Progenitor cell of endocrine pancreas (in vitro differentiated cells): ENCODE data around the gene LDB3. TPM values are rescaled to one million over a fixed set of nuclear protein-coding genes. Genes with fewer than 3 reads are reported as not detected.

ENCODE experiments used
- DNase-seq: peaks from one replicate; pipeline ENCODE4 v3.0.0; 2021; ENCODE audit warnings: low spot score; ENCODE audit not compliant: unreplicated experiment
- H3K27ac Mint-ChIP-seq: 2 replicates; pipeline ENCODE4 v1.8.0; 2021; ENCODE audit warnings: mild to moderate bottlenecking, moderate library complexity, mixed read lengths
- H3K27me3 Mint-ChIP-seq: 2 replicates; pipeline ENCODE4 v1.8.0; 2021; ENCODE audit warnings: mixed read lengths
- H3K36me3 Mint-ChIP-seq: 2 replicates; pipeline ENCODE4 v1.8.0; 2022; ENCODE audit warnings: mixed read lengths; ENCODE audit not compliant: insufficient read depth
- H3K4me1 Mint-ChIP-seq: 2 replicates; pipeline ENCODE4 v1.8.0; 2021; ENCODE audit warnings: low read depth, mixed read lengths
- H3K4me3 Mint-ChIP-seq: 2 replicates; pipeline ENCODE4 v1.8.0; 2021; ENCODE audit warnings: low read depth, mild to moderate bottlenecking, moderate library complexity, mixed read lengths
- H3K9me3 Mint-ChIP-seq: 2 replicates; pipeline ENCODE4 v1.8.0; 2021; ENCODE audit warnings: low read depth, mixed read lengths
- total RNA-seq: library from RNA; stranded (reverse); gene quantifications from 2 replicates; pipeline ENCODE4 v1.2.1, GENCODE V29; 2021
- TF ChIP-seq, protein P1 (sequence below): fragments of 200-600 bp; sonication (generic); IDR thresholded peaks from one replicate; pipeline ENCODE4 v1.5.0; 2021; ENCODE audit warnings: antibody characterized with exemption, mild to moderate bottlenecking; ENCODE audit not compliant: unreplicated experiment

The LDB3 gene
- total RNA-seq, 1 donor from 2014 or later = 0.26 TPM

DNA sequence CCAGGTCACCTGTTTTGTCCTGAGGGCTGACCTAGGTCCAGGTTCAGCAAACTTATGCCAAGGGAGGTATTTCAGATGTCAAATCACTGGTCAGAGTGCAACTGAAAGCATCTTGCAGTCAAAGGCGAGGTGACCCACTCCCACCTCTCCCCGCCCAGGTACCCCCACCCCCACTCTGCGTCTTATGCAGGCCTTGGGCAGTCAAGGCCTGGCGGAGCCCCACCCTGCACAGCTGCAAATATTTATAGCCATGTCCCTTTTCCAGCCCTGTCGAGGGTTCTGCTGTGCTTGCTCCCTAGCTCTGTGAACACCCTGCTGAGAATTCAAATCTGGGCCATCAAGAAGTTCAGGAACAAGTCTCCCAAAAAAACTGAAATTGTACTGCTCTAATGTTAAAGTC lies 47.5 kb downstream of the LDB3 start:
- no peak overlapping the region for H3K4me3 Mint-ChIP-seq
- H3K27ac Mint-ChIP-seq = no peak overlapping the region
- H3K9me3 Mint-ChIP-seq = no peaks in the 10 kb centered on the region
- peaks cover 10% of the 10 kb centered on the region for H3K4me1 Mint-ChIP-seq
- no peak for DNase-seq
- H3K36me3 Mint-ChIP-seq = no peaks in the 10 kb centered on the region
- H3K27me3 Mint-ChIP-seq = peaks cover 9% of the 10 kb centered on the region
- TF ChIP-seq, protein P1, sequence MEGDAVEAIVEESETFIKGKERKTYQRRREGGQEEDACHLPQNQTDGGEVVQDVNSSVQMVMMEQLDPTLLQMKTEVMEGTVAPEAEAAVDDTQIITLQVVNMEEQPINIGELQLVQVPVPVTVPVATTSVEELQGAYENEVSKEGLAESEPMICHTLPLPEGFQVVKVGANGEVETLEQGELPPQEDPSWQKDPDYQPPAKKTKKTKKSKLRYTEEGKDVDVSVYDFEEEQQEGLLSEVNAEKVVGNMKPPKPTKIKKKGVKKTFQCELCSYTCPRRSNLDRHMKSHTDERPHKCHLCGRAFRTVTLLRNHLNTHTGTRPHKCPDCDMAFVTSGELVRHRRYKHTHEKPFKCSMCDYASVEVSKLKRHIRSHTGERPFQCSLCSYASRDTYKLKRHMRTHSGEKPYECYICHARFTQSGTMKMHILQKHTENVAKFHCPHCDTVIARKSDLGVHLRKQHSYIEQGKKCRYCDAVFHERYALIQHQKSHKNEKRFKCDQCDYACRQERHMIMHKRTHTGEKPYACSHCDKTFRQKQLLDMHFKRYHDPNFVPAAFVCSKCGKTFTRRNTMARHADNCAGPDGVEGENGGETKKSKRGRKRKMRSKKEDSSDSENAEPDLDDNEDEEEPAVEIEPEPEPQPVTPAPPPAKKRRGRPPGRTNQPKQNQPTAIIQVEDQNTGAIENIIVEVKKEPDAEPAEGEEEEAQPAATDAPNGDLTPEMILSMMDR = no peak

DNA sequence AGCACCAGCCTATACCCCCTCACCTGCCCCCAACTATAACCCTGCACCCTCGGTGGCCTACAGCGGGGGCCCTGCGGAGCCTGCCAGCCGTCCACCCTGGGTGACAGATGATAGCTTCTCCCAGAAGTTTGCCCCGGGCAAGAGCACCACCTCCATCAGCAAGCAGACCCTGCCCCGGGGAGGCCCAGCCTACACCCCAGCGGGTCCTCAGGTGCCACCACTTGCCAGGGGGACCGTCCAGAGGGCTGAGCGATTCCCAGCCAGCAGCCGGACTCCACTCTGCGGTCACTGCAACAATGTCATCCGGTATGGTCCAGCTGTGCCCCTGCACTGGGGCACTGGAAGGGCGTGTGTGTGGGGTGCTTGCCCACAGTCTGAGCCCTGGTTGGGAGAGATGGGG lies 48.2 kb downstream of the LDB3 start:
- peaks cover 9% of the 10 kb centered on the region for H3K4me1 Mint-ChIP-seq
- no peaks in the 10 kb centered on the region for H3K9me3 Mint-ChIP-seq
- no peak for DNase-seq
- peaks cover 9% of the 10 kb centered on the region for H3K27me3 Mint-ChIP-seq
- no peak overlapping the region for H3K27ac Mint-ChIP-seq
- TF ChIP-seq, protein P1 = no peak
- H3K36me3 Mint-ChIP-seq = no peaks in the 10 kb centered on the region
- H3K4me3 Mint-ChIP-seq = no peak overlapping the region

DNA sequence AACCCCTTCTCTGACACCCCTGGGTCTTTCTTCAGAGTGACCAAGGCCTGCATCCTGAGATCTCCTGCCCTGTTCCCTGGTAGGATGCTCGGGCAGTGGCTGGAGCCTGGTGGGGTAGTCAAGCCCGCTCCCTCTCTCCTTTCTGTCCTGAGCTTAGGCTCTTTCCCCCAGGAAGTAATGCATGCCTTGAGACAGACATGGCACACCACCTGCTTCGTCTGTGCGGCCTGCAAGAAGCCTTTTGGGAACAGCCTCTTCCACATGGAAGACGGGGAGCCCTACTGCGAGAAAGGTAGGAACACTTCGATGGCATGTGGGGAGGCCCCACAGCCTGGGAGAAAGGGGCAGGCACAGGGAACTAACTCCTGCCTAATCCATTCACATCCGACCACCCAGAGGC lies 50.2 kb downstream of the LDB3 start:
- no peak overlapping the region for H3K4me3 Mint-ChIP-seq
- no peak overlapping the region for H3K27ac Mint-ChIP-seq
- H3K9me3 Mint-ChIP-seq = no peaks in the 10 kb centered on the region
- H3K4me1 Mint-ChIP-seq = peaks cover 10% of the 10 kb centered on the region
- TF ChIP-seq, protein P1 = no peak
- H3K36me3 Mint-ChIP-seq = no peaks in the 10 kb centered on the region
- DNase-seq = no peak
- H3K27me3 Mint-ChIP-seq = peaks cover 9% of the 10 kb centered on the region

DNA sequence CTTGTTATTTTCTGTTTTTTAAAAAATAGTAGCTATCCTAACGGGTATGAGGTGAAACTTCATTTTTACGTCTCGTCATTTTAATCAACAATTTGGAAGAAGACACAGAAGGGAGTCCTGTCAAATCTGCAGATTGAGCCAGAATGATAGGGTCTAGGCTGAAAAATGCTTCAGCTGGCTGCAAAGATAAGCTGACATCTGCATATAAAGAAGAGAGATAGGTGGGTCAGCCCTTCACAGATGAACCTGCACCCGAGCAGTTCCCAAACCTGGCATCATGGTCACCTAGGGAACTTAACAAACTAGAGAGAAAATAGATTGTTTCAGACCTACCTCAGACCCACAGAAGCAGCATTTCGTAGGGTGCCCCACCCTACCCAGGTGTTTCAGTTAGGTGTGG lies 52.9 kb downstream of the LDB3 start:
- H3K4me1 Mint-ChIP-seq = peaks cover 7% of the 10 kb centered on the region
- H3K36me3 Mint-ChIP-seq = no peaks in the 10 kb centered on the region
- H3K9me3 Mint-ChIP-seq = no peaks in the 10 kb centered on the region
- TF ChIP-seq, protein P1 = no peak
- no peak overlapping the region for H3K4me3 Mint-ChIP-seq
- no peak for DNase-seq
- peaks cover 5% of the 10 kb centered on the region for H3K27me3 Mint-ChIP-seq
- H3K27ac Mint-ChIP-seq = no peak overlapping the region

DNA sequence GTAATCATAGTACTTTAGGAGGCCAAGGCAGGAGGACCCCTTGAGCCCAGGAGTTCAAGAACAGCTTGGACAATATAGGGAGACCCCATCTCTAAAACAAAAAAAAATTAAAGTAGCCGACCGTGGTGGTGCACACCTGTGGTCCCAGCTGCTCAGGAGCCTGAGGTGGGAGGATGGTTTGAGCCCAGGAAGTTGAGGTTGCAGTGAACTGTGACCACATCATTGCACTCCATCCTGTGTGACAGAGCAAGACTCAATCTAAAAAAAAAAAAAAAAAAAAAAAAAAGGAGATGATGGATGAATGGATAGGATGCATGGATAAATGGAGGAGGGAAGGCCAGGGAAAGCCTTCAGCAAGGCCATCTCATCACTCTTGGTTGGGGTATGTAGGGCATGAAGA lies 54.7 kb downstream of the LDB3 start:
- Mint-ChIP-seq H3K27ac (no peak overlapping the region), H3K36me3 (no peaks in the 10 kb centered on the region), H3K9me3 (no peaks in the 10 kb centered on the region), H3K27me3 (peaks cover 5% of the 10 kb centered on the region), H3K4me1 (peaks cover 18% of the 10 kb centered on the region), H3K4me3 (no peak overlapping the region)
- DNase-seq = no peak
- TF ChIP-seq, protein P1 = no peak
